GM04503 (cell line): ENCODE results near the gene MICAL2.

Experiments used
- DNase-seq: peaks from one replicate; pipeline ENCODE4 v3.0.0-alpha.2; 2012; ENCODE audit warnings: low read depth

The MICAL2 gene, protein sequence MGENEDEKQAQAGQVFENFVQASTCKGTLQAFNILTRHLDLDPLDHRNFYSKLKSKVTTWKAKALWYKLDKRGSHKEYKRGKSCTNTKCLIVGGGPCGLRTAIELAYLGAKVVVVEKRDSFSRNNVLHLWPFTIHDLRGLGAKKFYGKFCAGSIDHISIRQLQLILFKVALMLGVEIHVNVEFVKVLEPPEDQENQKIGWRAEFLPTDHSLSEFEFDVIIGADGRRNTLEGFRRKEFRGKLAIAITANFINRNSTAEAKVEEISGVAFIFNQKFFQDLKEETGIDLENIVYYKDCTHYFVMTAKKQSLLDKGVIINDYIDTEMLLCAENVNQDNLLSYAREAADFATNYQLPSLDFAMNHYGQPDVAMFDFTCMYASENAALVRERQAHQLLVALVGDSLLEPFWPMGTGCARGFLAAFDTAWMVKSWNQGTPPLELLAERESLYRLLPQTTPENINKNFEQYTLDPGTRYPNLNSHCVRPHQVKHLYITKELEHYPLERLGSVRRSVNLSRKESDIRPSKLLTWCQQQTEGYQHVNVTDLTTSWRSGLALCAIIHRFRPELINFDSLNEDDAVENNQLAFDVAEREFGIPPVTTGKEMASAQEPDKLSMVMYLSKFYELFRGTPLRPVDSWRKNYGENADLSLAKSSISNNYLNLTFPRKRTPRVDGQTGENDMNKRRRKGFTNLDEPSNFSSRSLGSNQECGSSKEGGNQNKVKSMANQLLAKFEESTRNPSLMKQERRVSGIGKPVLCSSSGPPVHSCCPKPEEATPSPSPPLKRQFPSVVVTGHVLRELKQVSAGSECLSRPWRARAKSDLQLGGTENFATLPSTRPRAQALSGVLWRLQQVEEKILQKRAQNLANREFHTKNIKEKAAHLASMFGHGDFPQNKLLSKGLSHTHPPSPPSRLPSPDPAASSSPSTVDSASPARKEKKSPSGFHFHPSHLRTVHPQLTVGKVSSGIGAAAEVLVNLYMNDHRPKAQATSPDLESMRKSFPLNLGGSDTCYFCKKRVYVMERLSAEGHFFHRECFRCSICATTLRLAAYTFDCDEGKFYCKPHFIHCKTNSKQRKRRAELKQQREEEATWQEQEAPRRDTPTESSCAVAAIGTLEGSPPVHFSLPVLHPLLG

GRCh38 chr11:12110201-12110713, at the start of gene MICAL2:
TSS of gene MICAL2 (plus strand) at chr11:12110590. CDS start at chr11:12162156, 51,566 bp downstream.
- DNase-seq, result no peak

- no peak for DNase-seq
These were observed 48.4 kb upstream of the MICAL2 start for GRCh38 chr11:12061851-12062560.

GRCh38 chr11:12063251-12063650, 47.1 kb upstream of the MICAL2 start:
- no peak for DNase-seq

GRCh38 chr11:12064136-12064953, 46.0 kb upstream of the MICAL2 start:
- no peak for DNase-seq

- DNase-seq, result no peak
These were observed 45.5 kb upstream of the MICAL2 start for GRCh38 chr11:12064954-12065280.

GRCh38 chr11:12066056-12066798, 44.2 kb upstream of the MICAL2 start:
- peak; percentile 92 for DNase-seq

DNA sequence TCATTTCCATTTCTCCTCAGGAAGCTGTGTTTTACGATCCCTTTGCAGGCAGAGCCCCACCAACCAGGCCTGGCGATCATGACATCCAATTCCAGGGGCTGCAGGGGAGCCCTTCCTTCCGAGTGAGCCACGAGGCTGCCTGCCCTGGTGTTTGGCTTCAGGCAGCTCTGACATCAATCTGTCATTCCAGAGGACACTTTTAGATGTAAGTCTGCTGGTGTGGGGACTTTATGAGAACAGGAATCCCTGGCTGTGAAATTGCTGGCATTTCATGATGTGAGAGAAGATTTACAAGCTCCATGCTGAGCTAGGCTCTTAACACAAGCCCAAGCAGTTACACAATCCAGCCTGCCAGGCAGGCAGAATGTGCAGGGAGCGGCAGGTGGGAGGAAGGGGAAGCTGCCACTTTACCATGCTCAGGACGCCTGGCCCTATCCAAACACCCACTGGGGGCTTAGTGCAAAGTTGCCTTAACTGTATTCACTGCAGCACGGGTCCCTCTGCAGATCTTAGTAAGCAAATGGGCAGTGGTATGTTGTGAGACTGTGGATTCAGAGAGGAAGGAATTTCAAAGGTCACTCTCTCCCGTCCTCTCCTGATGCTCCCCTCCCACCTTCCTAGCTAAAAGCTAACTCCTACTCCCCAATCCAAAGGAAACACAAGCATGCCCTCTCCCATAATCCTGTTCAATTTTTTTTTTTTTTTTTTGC, 43.4 kb upstream of the MICAL2 start:
- DNase-seq, result peak; percentile 85

GRCh38 chr11:12067796-12068357, 42.5 kb upstream of the MICAL2 start:
- DNase-seq, result no peak

- no peak for DNase-seq
These were observed 41.2 kb upstream of the MICAL2 start for GRCh38 chr11:12069066-12069676.

- no peak for DNase-seq
These were observed 39.7 kb upstream of the MICAL2 start for GRCh38 chr11:12070446-12071267.

DNA sequence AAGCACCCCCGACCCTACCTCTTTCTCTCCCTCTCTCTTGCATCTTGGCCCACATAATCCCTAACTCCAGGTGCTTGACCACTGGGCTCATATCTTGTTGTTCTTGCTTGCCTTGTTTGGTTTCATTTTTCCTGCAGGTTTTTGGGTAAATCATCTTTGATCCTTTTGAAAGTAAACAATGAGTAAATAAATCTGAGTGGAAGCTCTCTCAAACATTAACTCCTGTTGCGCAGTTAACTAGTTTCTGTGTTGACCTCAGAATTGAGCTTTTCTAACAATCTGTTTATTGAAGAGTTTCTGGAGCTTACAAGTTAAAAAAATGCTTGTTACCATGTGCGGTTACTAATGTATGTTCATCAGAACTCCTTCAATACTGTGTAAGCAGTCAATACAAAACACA, 38.8 kb upstream of the MICAL2 start:
- no peak for DNase-seq

DNA sequence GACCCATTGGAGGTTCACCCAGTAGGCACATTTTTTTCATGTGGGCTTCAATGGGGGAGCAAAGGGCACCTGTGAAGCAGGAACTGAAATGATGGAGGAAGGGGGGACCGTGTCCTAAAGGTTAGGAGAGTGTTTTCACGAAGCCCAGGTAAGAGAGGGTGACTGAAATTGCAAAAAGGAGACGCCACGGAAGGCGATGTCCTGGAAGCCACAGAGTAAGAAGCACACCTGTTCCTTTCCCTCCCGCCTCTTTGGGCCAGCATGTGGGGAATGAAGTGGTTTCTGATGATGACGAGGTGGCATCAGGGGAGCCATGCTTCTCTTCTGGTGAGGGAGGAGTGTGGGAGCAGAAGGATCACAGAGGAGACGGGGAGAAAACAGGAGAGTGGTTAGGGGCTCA, 37.0 kb upstream of the MICAL2 start:
- DNase-seq, result no peak

GRCh38 chr11:12073886-12074285, 36.5 kb upstream of the MICAL2 start:
- DNase-seq, result no peak

DNA sequence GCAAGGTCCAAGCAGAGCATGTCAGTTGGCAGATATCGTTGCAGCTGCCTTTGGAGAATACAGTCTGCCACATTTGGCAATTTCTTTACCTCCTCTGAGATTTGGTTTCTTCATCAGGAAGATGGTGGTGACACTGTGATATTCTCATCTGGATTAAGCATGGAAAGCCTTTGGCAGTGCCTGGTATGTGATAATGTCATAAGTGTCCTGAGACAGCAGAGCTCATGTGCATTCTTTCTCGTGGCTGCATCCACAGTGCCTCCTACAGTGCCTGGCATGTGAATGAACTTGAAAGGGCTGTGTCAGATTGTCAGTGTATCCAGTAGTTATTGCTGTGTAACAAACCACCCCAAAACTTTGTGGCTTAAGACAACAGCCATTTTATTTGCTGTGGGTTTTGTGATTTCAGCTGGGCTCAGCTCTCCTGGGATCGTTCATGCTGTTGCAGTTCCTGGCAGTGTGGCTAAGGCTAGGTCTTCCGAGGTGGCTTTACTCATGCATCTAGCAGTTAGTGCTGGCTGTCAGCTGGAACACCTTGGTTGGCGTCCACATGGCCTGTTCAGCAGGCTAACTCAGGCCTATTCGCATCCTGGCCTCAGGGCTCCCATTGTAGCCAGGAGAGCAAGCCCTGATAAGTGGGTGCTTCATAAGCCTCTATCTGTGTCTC, 35.7 kb upstream of the MICAL2 start:
- peak; percentile 47 for DNase-seq

DNA sequence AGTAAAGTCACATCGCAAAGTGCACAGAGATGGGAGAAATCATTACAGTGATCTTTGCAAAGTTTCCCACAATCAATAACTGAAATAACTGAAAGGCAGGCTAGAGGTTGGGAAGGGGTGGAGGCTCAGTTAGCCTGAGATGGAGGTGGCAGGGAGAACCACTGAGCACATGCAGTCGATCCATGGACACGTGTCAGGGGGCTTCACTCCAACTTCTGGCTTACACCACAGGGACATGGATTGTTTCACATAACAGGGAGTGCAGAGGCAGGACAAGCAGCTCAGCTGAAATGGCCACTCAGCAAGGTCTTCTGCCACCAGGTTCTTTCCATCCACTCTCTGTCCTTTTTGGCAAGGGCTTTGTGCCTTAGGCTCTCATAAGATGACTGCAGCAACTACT, 35.1 kb upstream of the MICAL2 start:
- no peak for DNase-seq

GRCh38 chr11:12075822-12076821, 34.3 kb upstream of the MICAL2 start:
- peak; percentile 100 for DNase-seq
